ENCODE measurements around the gene PDPN.

PDPN gene

GRCh38 chr1:13619909-13620308 is 36.3 kb downstream of the PDPN start:
- DNase-seq: no peak

- no peak for DNase-seq
Observed at GRCh38 chr1:13620825-13621224, 37.2 kb downstream of the PDPN start.

GRCh38 chr1:13622446-13622845 is 38.8 kb downstream of the PDPN start:
- DNase-seq: no peak

- DNase-seq: no peak
Observed at GRCh38 chr1:13623021-13623637, 39.5 kb downstream of the PDPN start.

- DNase-seq: no peak
Observed at GRCh38 chr1:13624526-13624925, 40.9 kb downstream of the PDPN start.

- DNase-seq: no peak
Observed at GRCh38 chr1:13627127-13627526, 43.5 kb downstream of the PDPN start.

- no peak for DNase-seq
Observed at GRCh38 chr1:13628218-13628617, 44.6 kb downstream of the PDPN start.

GRCh38 chr1:13628711-13629110 is 45.1 kb downstream of the PDPN start:
- no peak for DNase-seq

GRCh38 chr1:13642306-13643004 is 58.8 kb downstream of the PDPN start:
- no peak for DNase-seq

- DNase-seq: no peak
Observed at GRCh38 chr1:13643017-13643416, 59.4 kb downstream of the PDPN start.

GRCh38 chr1:13646521-13646920 is 62.9 kb downstream of the PDPN start:
- no peak for DNase-seq

GRCh38 chr1:13651279-13651678 is 67.6 kb downstream of the PDPN start:
- no peak for DNase-seq

GRCh38 chr1:13652238-13652637 is 68.6 kb downstream of the PDPN start:
- DNase-seq: no peak

- no peak for DNase-seq
Observed at GRCh38 chr1:13661539-13661938, 77.9 kb downstream of the PDPN start.

- no peak for DNase-seq
Observed at GRCh38 chr1:13662493-13662892, 78.9 kb downstream of the PDPN start.

- DNase-seq: no peak
Observed at GRCh38 chr1:13663969-13664368, 80.3 kb downstream of the PDPN start.

- DNase-seq: no peak
Observed at GRCh38 chr1:13664451-13664850, 80.8 kb downstream of the PDPN start.

GRCh38 chr1:13666317-13666716 is 82.7 kb downstream of the PDPN start:
- DNase-seq: no peak
